ENCODE results near the gene AHCYL1. TPM values are rescaled to one million over a fixed set of nuclear protein-coding genes. Genes with fewer than 3 reads are reported as not detected.

Gene AHCYL1
- total RNA-seq, 1 experiment from 2014 or later = 44.4 TPM

DNA sequence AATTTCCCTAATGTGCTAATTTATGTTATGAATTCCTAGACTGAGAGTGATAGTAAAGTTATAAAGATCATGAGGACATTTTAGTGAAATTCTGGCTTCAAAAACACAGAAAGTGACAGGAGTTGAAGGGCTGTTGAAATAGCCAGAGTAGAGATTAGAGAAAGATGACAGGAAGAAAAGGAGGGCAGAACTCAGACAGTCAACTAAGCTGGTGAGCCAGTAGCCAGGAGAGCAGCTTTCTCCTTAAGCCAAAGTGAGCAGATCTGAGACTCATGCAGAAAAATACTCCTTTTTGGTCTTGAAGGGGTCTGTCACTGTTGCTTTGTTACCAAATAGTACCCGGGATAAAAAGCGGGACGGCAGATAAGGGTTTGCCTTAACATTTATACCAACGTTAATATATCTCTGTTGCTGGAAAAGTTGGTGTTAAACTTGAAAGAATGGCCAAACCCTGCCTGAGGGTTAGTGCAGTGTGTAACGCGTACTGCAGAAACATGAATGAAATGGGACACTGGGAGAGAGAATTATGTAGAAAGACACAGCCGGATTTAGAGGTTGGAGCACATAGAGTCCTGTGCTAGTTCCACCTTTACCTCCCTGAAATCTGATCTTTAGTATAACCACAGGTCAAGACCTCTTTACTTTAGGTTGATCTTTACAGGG is 12.8 kb downstream of the AHCYL1 start:
- no peak for DNase-seq
- Histone ChIP-seq H3K36me3 (no peaks in the 10 kb centered on the region), H3K4me1 (no peaks in the 10 kb centered on the region; the same call in 1 of the 2 replicates), H3K27me3 (no peaks in the 10 kb centered on the region), H3K27ac (no peak overlapping the region), H3K4me3 (no peak overlapping the region), H3K9me3 (replicated peaks) (no peaks in the 10 kb centered on the region)

DNA sequence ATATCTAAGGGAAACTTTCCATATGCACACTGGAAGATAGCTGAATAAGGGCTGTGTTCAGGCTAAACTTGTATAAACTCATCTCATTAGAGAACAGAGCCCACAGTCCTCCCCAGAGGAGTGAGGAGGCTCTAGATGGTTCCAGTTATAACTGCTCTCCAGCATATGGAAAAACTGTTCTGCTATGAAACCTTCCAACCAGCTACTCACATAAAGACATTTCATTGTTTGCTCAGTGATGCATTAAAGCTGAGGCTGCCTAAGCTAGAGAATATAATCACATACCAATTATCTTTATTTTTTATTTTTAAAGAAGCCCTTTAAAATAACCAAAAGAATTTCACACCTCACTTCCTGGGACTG is 13.3 kb downstream of the AHCYL1 start:
- Histone ChIP-seq H3K4me1 (no peaks in the 10 kb centered on the region; the same call in 1 of the 2 replicates), H3K27me3 (no peaks in the 10 kb centered on the region), H3K4me3 (no peak overlapping the region), H3K27ac (no peak overlapping the region), H3K36me3 (no peaks in the 10 kb centered on the region), H3K9me3 (replicated peaks) (no peaks in the 10 kb centered on the region)
- no peak for DNase-seq

DNA sequence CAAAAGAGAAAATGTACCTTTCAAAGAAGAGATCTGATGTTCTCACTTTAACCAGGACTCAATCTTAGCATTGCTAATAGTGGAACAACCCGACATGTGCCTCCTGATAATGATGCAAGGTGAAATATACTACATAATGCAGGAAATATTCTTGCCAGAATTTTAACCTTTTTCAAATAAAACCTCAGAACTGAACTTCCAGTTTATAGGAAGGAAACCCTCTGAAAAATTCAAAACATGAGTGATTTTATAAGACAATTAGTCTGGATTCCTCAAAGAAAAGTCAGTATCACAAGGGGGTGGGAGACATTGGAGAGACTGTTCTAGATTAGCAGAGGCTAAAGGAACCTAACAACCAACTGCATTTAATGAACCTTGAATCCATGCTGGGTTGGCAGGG is 18.1 kb downstream of the AHCYL1 start:
- Histone ChIP-seq H3K27ac (no peak overlapping the region), H3K4me1 (no peaks in the 10 kb centered on the region; the same call in 1 of the 2 replicates), H3K27me3 (no peaks in the 10 kb centered on the region), H3K4me3 (no peak overlapping the region), H3K36me3 (no peaks in the 10 kb centered on the region), H3K9me3 (replicated peaks) (no peaks in the 10 kb centered on the region)
- no peak for DNase-seq

DNA sequence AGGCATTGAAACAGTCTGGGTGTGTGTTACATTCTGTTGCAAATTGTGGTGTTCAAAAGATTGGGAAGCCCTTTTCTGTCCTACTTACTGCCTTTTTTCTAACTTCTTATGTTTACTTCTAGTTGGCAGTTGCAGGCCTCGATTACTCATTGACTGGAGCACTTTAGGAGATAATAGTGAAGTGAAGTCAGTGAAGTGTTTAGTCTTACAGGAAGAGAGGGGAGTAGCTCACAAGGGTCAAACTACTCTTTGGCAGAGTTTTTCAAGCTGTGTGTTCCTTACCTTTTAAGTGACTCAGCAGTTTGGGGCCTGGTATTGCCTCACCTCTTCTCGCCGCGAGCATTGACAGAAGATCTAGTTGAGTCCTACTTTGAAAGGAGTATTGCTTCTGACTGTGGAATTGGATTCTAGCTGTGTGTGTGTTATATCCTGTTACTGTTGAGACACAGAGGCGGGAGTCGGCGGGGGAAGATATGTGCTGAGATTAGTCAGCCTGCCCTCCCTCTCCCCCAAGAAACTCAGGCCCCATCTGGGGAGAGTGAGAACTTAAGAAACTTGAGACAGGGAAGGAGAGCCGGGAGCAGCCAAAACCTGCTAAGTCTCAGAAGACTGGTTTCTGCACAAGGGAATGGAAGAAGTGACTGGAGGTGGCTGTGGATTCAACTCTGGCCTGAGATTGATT is 19.3 kb downstream of the AHCYL1 start:
- no peak overlapping the region for H3K4me3 ChIP-seq
- no peak for DNase-seq

DNA sequence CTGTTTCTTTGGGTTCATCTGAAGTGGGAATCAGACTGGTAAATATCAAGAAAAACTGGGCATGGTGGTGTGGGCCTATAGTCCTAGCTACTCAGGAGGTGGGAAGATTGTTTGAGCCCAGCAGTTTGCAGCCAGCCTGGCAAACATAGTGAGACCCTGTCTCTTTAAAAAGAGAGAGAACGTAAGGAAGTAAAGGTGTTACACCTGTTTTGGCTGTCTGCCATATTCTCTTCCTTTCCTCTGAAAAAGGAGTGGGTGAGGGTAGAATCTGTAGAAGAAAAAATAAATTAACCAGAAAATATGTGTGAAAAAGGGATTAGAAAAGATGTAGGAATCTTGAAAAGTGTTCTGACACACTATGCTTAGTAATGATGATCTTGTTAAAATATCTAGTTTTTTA is 20.0 kb downstream of the AHCYL1 start:
- Histone ChIP-seq H3K4me3 (no peak overlapping the region), H3K27me3 (no peaks in the 10 kb centered on the region), H3K9me3 (replicated peaks) (no peaks in the 10 kb centered on the region), H3K27ac (no peak overlapping the region), H3K36me3 (peaks cover 9% of the 10 kb centered on the region; the same call in 1 of the 2 replicates), H3K4me1 (no peaks in the 10 kb centered on the region)
- no peak for DNase-seq

More for the DNA sequence above, 19.3 kb downstream of the AHCYL1 start:
- no peak overlapping the region for H3K27ac ChIP-seq
- H3K36me3 ChIP-seq = 0 out of 2 replicates have a peak, but pooled peaks cover 3% of the 10 kb centered on the region
- no peaks in the 10 kb centered on the region for H3K9me3 ChIP-seq (replicated peaks)
- no peaks in the 10 kb centered on the region; the same call in 1 of the 2 replicates for H3K4me1 ChIP-seq
- H3K27me3 ChIP-seq = no peaks in the 10 kb centered on the region

DNA sequence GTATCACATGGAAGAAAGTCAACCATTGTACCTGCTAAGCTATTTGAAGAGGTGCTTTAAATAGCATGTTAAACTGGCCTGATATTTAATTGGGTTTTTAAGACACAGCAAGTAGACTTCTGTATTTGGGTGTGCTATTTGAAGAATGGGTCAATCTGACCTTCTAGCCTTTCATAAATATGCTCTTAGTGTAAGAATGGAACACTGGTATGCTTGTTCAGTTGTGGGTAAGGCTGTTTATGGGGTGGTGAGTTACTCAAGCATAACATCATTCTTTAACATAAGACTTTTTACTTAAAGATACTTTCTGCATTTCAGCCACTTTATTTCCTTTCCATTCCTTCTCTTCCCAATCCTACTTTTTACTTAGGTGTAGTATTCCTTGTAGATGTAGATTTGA is 21.4 kb downstream of the AHCYL1 start:
- Histone ChIP-seq H3K36me3 (peaks cover 18% of the 10 kb centered on the region), H3K4me3 (no peak overlapping the region), H3K9me3 (replicated peaks) (no peaks in the 10 kb centered on the region), H3K27me3 (no peaks in the 10 kb centered on the region), H3K27ac (no peak overlapping the region), H3K4me1 (no peaks in the 10 kb centered on the region)
- DNase-seq = no peak

DNA sequence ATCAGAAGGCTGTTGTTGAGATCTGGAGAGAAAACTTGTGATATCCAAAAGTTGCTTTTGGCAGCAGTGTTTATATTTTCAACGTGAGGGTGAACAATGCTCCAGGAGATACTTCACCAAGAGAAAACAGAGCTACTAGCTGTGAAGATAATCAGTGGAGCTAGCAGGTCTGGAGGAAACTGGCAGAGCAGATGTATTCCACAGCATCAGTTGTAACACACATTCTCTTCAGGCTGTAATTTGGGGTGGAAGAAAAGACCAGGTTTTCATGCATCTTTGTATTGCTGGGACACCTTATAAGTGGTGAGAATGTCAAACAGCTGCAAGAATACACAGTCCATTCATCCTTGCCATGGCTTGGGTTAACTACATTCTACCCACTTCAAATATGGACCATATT is 22.0 kb downstream of the AHCYL1 start:
- peaks cover 23% of the 10 kb centered on the region for H3K36me3 ChIP-seq
- no peak overlapping the region for H3K4me3 ChIP-seq
- no peaks in the 10 kb centered on the region for H3K27me3 ChIP-seq
- H3K27ac ChIP-seq = no peak overlapping the region
- no peaks in the 10 kb centered on the region for H3K9me3 ChIP-seq (replicated peaks)
- DNase-seq = no peak
- no peaks in the 10 kb centered on the region for H3K4me1 ChIP-seq

DNA sequence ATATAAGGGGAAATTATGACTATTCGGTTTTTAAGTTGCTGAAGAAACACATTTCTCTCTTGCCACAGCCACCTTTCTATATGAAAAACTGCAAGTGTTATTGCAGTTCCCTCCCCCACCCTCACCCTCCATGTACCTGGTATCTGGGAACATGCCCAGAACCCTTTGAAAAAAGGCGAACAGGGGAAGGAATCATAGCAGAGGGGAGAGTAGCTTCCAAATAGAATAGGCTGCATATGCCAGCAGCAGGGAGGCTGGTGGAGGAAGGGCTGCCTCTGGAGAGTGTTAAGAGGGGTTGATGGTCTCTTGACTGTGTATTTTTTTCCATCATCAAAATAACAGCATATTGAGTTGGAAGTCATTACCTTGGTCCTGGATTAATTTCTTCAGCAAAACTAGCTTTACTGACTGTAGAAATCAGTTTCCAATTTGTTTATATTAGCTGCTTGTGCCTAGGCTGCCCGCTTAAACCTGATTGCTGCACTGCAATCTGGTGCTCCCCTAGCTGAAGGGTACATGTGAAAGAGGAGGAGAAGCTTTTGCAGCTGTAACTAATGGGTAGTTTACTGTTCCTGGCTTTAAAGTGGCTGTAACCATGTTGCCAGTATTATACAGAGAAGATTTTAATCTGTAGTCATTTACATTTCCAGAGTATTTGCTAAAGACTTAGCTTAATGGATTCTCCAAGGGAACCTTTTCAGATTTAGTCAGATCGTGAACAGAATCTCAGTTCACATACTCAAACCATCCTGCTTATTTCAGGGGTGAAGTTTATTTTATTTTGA is 22.7 kb downstream of the AHCYL1 start:
- H3K9me3 ChIP-seq (replicated peaks) = no peaks in the 10 kb centered on the region
- no peaks in the 10 kb centered on the region for H3K27me3 ChIP-seq
- no peak overlapping the region for H3K27ac ChIP-seq
- H3K4me3 ChIP-seq = no peak overlapping the region
- no peak for DNase-seq
- H3K36me3 ChIP-seq = peaks cover 31% of the 10 kb centered on the region
- H3K4me1 ChIP-seq = no peaks in the 10 kb centered on the region

DNA sequence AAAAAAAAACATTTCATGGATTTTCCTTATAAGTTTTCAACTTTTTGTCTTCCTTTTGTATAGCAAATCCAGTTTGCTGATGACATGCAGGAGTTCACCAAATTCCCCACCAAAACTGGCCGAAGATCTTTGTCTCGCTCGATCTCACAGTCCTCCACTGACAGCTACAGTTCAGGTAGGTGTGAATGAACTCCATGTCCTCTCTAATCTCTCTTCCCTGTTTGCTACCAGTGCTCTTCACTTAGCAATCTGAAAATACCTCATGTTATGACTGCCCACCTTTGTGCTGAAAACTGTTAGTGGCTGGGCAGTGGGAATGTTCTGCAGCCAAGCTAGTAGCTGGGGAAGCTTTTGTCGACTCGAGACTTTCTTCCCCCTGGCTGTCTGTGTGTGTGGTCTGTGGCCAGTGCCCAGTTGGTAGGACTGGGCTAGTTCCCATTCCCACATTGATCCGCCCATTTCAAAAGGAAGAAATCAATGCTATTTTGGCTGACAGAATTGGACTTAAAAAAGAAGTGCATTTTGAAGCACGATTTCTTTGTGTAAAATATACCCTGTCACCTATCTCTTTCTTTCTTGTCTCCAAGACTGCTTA is 24.5 kb downstream of the AHCYL1 start:
- no peak for DNase-seq
- no peaks in the 10 kb centered on the region for H3K27me3 ChIP-seq
- no peak overlapping the region for H3K4me3 ChIP-seq
- peaks cover 45% of the 10 kb centered on the region for H3K36me3 ChIP-seq
- H3K9me3 ChIP-seq (replicated peaks) = no peaks in the 10 kb centered on the region
- no peak overlapping the region for H3K27ac ChIP-seq
- H3K4me1 ChIP-seq = no peaks in the 10 kb centered on the region

DNA sequence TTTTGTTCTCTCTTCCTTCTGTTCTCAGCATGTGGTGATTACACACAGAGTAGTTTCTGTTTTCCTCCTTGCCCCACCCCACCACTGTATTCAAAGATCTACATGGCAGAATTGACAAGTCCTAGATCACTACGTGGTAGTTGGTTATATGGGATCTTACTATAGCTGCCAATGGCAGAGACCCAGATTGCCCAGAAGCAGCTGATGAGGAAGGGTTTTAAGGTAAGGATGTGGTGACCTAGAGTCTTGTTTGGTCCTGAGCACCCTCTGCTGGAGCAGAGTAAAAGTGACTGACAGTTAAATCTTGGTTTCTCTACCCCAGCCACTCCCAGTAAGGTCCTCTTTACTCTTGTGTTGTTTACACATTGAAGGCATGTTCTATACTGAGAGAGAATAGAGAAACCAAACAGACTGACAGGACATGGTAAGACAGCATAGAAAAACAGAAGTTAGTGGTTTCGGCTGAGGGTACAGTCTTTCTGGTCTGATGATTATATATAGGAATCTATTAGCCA is 27.0 kb downstream of the AHCYL1 start:
- Histone ChIP-seq H3K36me3 (peaks cover 65% of the 10 kb centered on the region), H3K27ac (no peak overlapping the region), H3K4me1 (no peaks in the 10 kb centered on the region), H3K27me3 (no peaks in the 10 kb centered on the region), H3K9me3 (replicated peaks) (no peaks in the 10 kb centered on the region), H3K4me3 (no peak overlapping the region)
- DNase-seq = peak in 1 of 2 experiments; percentile 28

DNA sequence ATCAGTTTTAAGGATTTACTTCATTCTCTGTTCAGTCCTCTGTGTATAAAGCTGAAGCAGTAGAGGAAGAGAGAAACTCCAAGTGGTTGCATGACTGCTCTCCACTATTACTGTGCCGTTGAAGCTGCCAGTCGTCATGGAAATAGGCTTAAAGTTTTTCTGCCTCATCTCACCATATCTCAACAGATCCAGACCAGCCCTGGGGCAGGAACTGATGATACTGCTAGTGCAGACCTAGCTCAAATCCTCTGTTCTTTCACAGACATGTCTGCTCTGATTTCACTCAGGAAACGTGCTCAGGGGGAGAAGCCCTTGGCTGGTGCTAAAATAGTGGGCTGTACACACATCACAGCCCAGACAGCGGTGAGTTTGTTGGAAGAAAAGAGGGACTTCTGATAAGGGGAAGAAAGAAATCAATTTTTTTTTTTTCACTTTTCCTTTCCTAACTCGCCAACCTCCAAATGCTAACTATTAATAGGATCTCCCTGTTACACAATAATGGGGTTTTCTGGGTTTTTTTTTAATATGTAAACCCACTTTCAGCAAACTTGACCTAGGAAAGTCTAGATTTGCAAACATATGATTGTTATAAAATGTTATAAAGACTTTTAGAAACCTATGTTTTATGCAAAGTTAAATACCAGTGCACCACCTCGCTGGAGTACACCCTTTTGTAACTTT is 27.7 kb downstream of the AHCYL1 start:
- DNase-seq = no peak
- Histone ChIP-seq H3K4me1 (no peaks in the 10 kb centered on the region), H3K27ac (no peak overlapping the region), H3K4me3 (no peak overlapping the region), H3K9me3 (replicated peaks) (no peaks in the 10 kb centered on the region), H3K27me3 (no peaks in the 10 kb centered on the region), H3K36me3 (peaks cover 72% of the 10 kb centered on the region)

DNA sequence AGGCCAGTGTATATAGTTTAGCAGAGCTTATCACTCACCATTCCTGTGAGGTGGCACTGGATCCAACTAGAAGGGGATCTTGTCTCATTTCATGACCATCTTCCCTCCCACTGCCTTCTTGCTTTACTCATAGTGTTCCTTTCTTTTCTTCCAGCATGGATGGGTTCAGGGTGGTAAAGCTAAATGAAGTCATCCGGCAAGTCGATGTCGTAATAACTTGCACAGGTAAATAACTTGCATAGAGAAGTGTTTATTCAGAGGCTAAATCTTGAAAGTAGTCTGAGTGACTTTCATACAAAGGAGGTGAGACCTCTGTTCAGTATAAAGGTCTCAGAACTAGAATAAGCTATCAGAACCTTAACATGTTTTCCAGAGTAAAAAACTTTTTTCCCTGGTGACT is 33.2 kb downstream of the AHCYL1 start:
- no peak overlapping the region for H3K27ac ChIP-seq
- H3K4me1 ChIP-seq = no peaks in the 10 kb centered on the region
- peaks cover 83% of the 10 kb centered on the region for H3K36me3 ChIP-seq
- no peak for DNase-seq
- no peak overlapping the region for H3K4me3 ChIP-seq
- H3K9me3 ChIP-seq (replicated peaks) = no peaks in the 10 kb centered on the region
- H3K27me3 ChIP-seq = no peaks in the 10 kb centered on the region

DNA sequence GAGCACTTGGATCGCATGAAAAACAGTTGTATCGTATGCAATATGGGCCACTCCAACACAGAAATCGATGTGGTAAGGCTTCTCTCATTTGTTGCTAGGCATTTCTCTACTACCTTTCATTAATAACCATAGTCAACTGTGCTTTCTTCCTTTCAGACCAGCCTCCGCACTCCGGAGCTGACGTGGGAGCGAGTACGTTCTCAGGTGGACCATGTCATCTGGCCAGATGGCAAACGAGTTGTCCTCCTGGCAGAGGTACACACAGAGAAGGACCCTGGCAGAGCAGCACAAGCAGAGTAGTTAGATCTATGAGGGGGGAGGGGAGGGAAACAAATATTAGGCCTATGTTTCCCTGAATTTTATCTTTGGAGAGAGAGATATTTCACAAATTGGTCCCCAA is 33.8 kb downstream of the AHCYL1 start:
- Histone ChIP-seq H3K4me3 (no peak overlapping the region), H3K27me3 (no peaks in the 10 kb centered on the region), H3K4me1 (no peaks in the 10 kb centered on the region), H3K9me3 (replicated peaks) (no peaks in the 10 kb centered on the region), H3K36me3 (peaks cover 83% of the 10 kb centered on the region), H3K27ac (no peak overlapping the region)
- DNase-seq = no peak

DNA sequence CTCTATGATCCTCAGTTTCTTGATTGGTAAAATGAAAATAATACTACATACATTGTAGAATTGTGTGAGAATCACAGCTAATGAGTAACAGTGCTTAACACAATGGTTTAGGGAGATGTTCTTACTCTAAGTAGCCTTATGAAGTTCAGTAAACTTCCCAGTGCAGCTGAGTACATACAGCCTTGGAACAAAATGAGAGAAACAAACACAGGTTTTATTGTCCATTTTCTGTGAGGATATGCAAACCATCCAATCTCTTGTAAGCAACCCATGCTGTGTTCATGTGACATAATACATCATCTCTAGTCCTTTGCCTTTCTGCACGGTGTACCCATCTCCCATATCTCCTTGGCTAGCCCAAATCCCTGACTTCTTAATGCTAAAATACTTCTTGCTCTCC is 35.2 kb downstream of the AHCYL1 start:
- no peak for DNase-seq
- H3K36me3 ChIP-seq = peaks cover 85% of the 10 kb centered on the region
- H3K27ac ChIP-seq = no peak overlapping the region
- no peaks in the 10 kb centered on the region for H3K27me3 ChIP-seq
- no peaks in the 10 kb centered on the region for H3K9me3 ChIP-seq (replicated peaks)
- H3K4me1 ChIP-seq = no peaks in the 10 kb centered on the region
- no peak overlapping the region for H3K4me3 ChIP-seq

Measured in SJCRH30 (cell line).